H1 (cell line): ENCODE results near the gene S100A13. TPM values are rescaled to one million over a fixed set of nuclear protein-coding genes. Genes with fewer than 3 reads are reported as not detected.

Source experiments
- CTCF ChIA-PET: fragments of 300-600 bp; sonication (Branson Sonifier 250); formaldehyde crosslinking; loops from one replicate; lab custom pipeline; 2021; ENCODE audit not compliant: partially characterized antibody; lab: Charles Lee
- POLR2A ChIA-PET: fragments of 300-600 bp; sonication (Branson Sonifier 250); formaldehyde crosslinking; loops from one replicate; lab custom pipeline; 2021; ENCODE audit warnings: inconsistent platforms; ENCODE audit not compliant: partially characterized antibody; lab: Charles Lee
- DNase-seq, 2 experiments: peaks; one replicate each; pipeline versions ENCODE4 v3.0.0 to v3.0.0-alpha.2; 2010 to 2022; ENCODE audit warnings: low spot score in 2 of 2, low read depth in 1 of 2, mixed read lengths in 1 of 2
- FAIRE-seq: peaks from 2 replicates; lab custom pipeline; 2011; peaks lifted over from hg19 to GRCh38; lab: Jason Lieb, UNC
- H2AFZ ChIP-seq: 2 replicates; pipeline ENCODE4 v1.8.1; 2012; ENCODE audit warnings: low read length, inconsistent platforms
- H2AK5ac ChIP-seq: 2 replicates; pipeline ENCODE4 v1.6.1; 2013; ENCODE audit warnings: low read depth, low read length
- H2BK120ac ChIP-seq: replicated peaks from 2 replicates; pipeline ENCODE3; 2013; ENCODE audit warnings: low read depth, low read length, inconsistent platforms
- H2BK12ac ChIP-seq: 2 replicates; pipeline ENCODE4 v1.6.1; 2013; ENCODE audit warnings: low read depth, low read length
- H2BK15ac ChIP-seq: 2 replicates; pipeline ENCODE4 v1.6.1; 2013; ENCODE audit warnings: low read length
- H2BK20ac ChIP-seq: 2 replicates; pipeline ENCODE4 v1.6.1; 2013; ENCODE audit warnings: low read length
- H2BK5ac ChIP-seq: 2 replicates; pipeline ENCODE4 v1.6.1; 2013; ENCODE audit warnings: low read depth, low read length
- H3K14ac ChIP-seq: 2 replicates; pipeline ENCODE4 v1.6.1; 2013; ENCODE audit warnings: inconsistent platforms; ENCODE audit not compliant: insufficient read length
- H3K18ac ChIP-seq: 2 replicates; pipeline ENCODE4 v1.6.1; 2013; ENCODE audit warnings: low read length; ENCODE audit errors: extremely low read depth
- H3K23ac ChIP-seq: 2 replicates; pipeline ENCODE4 v1.6.1; 2013; ENCODE audit warnings: inconsistent platforms; ENCODE audit not compliant: insufficient read length
- H3K23me2 ChIP-seq: 2 replicates; pipeline ENCODE4 v1.6.1; 2013; ENCODE audit warnings: low read depth, low read length
- H3K27ac ChIP-seq: 2 replicates; pipeline ENCODE4 v1.6.1; 2011; ENCODE audit warnings: low read depth, low read length, inconsistent platforms
- H3K27me3 ChIP-seq, 4 experiments: replicated peaks in 1 of 4; 1 replicate in 1 of 4; 2 replicates in 3 of 4; pipeline versions ENCODE4 v1.6.1 to v1.8.1; 2011 to 2013; ENCODE audit warnings: low read length in 3 of 4, mild to moderate bottlenecking in 3 of 4, inconsistent platforms in 2 of 4, mixed read lengths in 2 of 4, moderate library complexity in 1 of 4; ENCODE audit not compliant: control insufficient read depth in 3 of 4, insufficient read depth in 3 of 4; ENCODE audit errors: extremely low read depth in 1 of 4
- H3K36me3 ChIP-seq, 4 experiments: 2 replicates each; pipeline versions ENCODE4 v1.6.1 to v1.8.1; 2011 to 2013; ENCODE audit warnings: mild to moderate bottlenecking in 4 of 4, low read length in 3 of 4, moderate library complexity in 2 of 4, control low read depth in 1 of 4, inconsistent platforms in 1 of 4; ENCODE audit not compliant: insufficient read depth in 4 of 4, control insufficient read depth in 2 of 4
- H3K4ac ChIP-seq: replicated peaks from 2 replicates; pipeline ENCODE3; 2013; ENCODE audit warnings: low read length, low read depth, mixed read lengths, inconsistent platforms; ENCODE audit not compliant: insufficient read length
- H3K4me1 ChIP-seq, 4 experiments: replicated peaks in 1 of 4; 1 replicate in 1 of 4; 2 replicates in 3 of 4; pipeline versions ENCODE4 v1.6.1 to v1.8.1; 2011 to 2013; ENCODE audit warnings: low read length in 3 of 4, inconsistent platforms in 2 of 4, mixed read lengths in 1 of 4; ENCODE audit not compliant: insufficient read depth in 4 of 4, control insufficient read depth in 3 of 4
- H3K4me2 ChIP-seq, 2 experiments: 2 replicates each; pipeline versions ENCODE4 v1.6.1 to v1.8.1; 2011 to 2013; ENCODE audit warnings: low read depth in 2 of 2, low read length in 2 of 2, control low read depth in 1 of 2, inconsistent platforms in 1 of 2, mild to moderate bottlenecking in 1 of 2; ENCODE audit not compliant: insufficient read depth in 1 of 2
- H3K4me3 ChIP-seq, 4 experiments: fragments of 200-600, 300-600 bp in 1 of 4; sonication (generic), shearing (Covaris generic), sonication (Bioruptor Twin) in 1 of 4; 2 replicates each; pipeline versions ENCODE4 v1.5.1 to v1.8.1; 2011 to 2016; ENCODE audit warnings: low read length in 4 of 4, low read depth in 3 of 4, control low read depth in 2 of 4, inconsistent platforms in 2 of 4, mild to moderate bottlenecking in 2 of 4, mixed read lengths in 1 of 4, moderate library complexity in 1 of 4; ENCODE audit not compliant: insufficient read depth in 2 of 4; ENCODE audit errors: extremely low read depth in 1 of 4
- H3K56ac ChIP-seq: replicated peaks from 2 replicates; pipeline ENCODE3; 2013; ENCODE audit warnings: low read depth, mild to moderate bottlenecking, mixed read lengths, low read length, inconsistent platforms; ENCODE audit not compliant: insufficient read length
- H3K79me1 ChIP-seq: 2 replicates; pipeline ENCODE4 v1.6.1; 2013; ENCODE audit warnings: low read depth, low read length, control low read depth
- H3K79me2 ChIP-seq, 2 experiments: 2 replicates each; pipeline versions ENCODE4 v1.6.1 to v1.8.1; 2012 to 2013; ENCODE audit warnings: low read length in 2 of 2, mild to moderate bottlenecking in 2 of 2, inconsistent platforms in 1 of 2; ENCODE audit not compliant: insufficient read depth in 2 of 2, control insufficient read depth in 1 of 2
- H3K9ac ChIP-seq, 4 experiments: replicated peaks in 1 of 4; 1 replicate in 1 of 4; 2 replicates in 3 of 4; pipeline versions ENCODE4 v1.6.1 to v1.8.1; 2011 to 2013; ENCODE audit warnings: low read depth in 3 of 4, low read length in 3 of 4, control low read depth in 2 of 4, mild to moderate bottlenecking in 2 of 4, moderate library complexity in 2 of 4, inconsistent platforms in 1 of 4; ENCODE audit errors: extremely low read depth in 1 of 4
- H3K9me3 ChIP-seq, 2 experiments: 2 replicates each; pipeline versions ENCODE4 v1.6.1 to v1.8.1; 2012 to 2013; ENCODE audit warnings: mild to moderate bottlenecking in 2 of 2, moderate library complexity in 2 of 2, control low read depth in 1 of 2, inconsistent platforms in 1 of 2, low read depth in 1 of 2, low read length in 1 of 2, mixed read lengths in 1 of 2; ENCODE audit not compliant: insufficient read depth in 2 of 2
- H4K20me1 ChIP-seq, 2 experiments: replicated peaks in 1 of 2; 2 replicates each; pipeline versions ENCODE3 to v1.8.1; 2011 to 2013; ENCODE audit warnings: inconsistent platforms in 2 of 2, low read length in 2 of 2, mild to moderate bottlenecking in 1 of 2; ENCODE audit not compliant: insufficient read depth in 2 of 2, control insufficient read depth in 1 of 2
- H4K5ac ChIP-seq: 2 replicates; pipeline ENCODE4 v1.6.1; 2013; ENCODE audit warnings: low read length, low read depth, mixed read lengths, inconsistent platforms; ENCODE audit not compliant: insufficient read length
- H4K8ac ChIP-seq: 2 replicates; pipeline ENCODE4 v1.8.0; 2013; ENCODE audit warnings: mild to moderate bottlenecking, moderate library complexity, low read length, inconsistent platforms; ENCODE audit not compliant: insufficient read depth; ENCODE audit errors: extremely low read depth
- H4K91ac ChIP-seq: replicated peaks from 2 replicates; pipeline ENCODE3; 2013; ENCODE audit warnings: low read length, mixed read lengths, inconsistent platforms; ENCODE audit not compliant: insufficient read length
- BRCA1 ChIP-seq: IDR thresholded peaks from 2 replicates; pipeline ENCODE4 v1.6.1; 2012; ENCODE audit warnings: low read depth, low read length, improper control_type of control experiment
- CHD2 ChIP-seq: IDR thresholded peaks from 2 replicates; pipeline ENCODE4 v1.6.1; 2012; ENCODE audit warnings: low read length, improper control_type of control experiment
- JUND ChIP-seq: IDR thresholded peaks from 2 replicates; pipeline ENCODE4 v1.6.1; 2011; ENCODE audit warnings: mild to moderate bottlenecking, improper control_type of control experiment, low read length
- KDM1A ChIP-seq: fragments of 200-600, 300-600 bp; sonication (generic); IDR thresholded peaks from 2 replicates; pipeline ENCODE4 v1.7.1; 2016; ENCODE audit warnings: mild to moderate bottlenecking, low read length, borderline replicate concordance
- KDM5A ChIP-seq: fragments of 200-600 bp; IDR thresholded peaks from 2 replicates; pipeline ENCODE4 v1.7.1; 2012; ENCODE audit warnings: mild to moderate bottlenecking, low read length, inconsistent platforms, mixed read lengths
- NRF1 ChIP-seq: IDR thresholded peaks from 2 replicates; pipeline ENCODE4 v1.6.1; 2011; ENCODE audit warnings: mild to moderate bottlenecking, low read depth, low read length, improper control_type of control experiment
- POLR2A ChIP-seq, 2 experiments: IDR thresholded peaks; 1 replicate in 1 of 2; 2 replicates in 1 of 2; pipeline ENCODE4 v1.6.1; 2011; ENCODE audit warnings: low read depth in 2 of 2, low read length in 2 of 2, mild to moderate bottlenecking in 2 of 2; ENCODE audit errors: control extremely low read depth in 1 of 2
- POLR2AphosphoS5 ChIP-seq: IDR thresholded peaks from 2 replicates; pipeline ENCODE4 v1.6.1; 2011; ENCODE audit warnings: low read depth, low read length
- POU5F1 ChIP-seq: IDR thresholded peaks from 2 replicates; pipeline ENCODE4 v1.6.1; 2011; ENCODE audit warnings: low read depth, mild to moderate bottlenecking, low read length, moderate library complexity
- SP1 ChIP-seq: IDR thresholded peaks from 2 replicates; pipeline ENCODE4 v1.6.1; 2011; ENCODE audit warnings: low read depth, low read length
- SRF ChIP-seq: IDR thresholded peaks from 2 replicates; pipeline ENCODE4 v1.6.1; 2011; ENCODE audit warnings: mild to moderate bottlenecking, low read depth, low read length, moderate library complexity
- TAF1 ChIP-seq: IDR thresholded peaks from 2 replicates; pipeline ENCODE4 v1.6.1; 2011; ENCODE audit warnings: mild to moderate bottlenecking, low read depth, low read length
- TBP ChIP-seq: IDR thresholded peaks from 2 replicates; pipeline ENCODE4 v1.6.1; 2011; ENCODE audit warnings: low read depth, low read length, improper control_type of control experiment
- YY1 ChIP-seq: IDR thresholded peaks from 2 replicates; pipeline ENCODE4 v1.6.1; 2011; ENCODE audit warnings: low read depth, mild to moderate bottlenecking, low read length
- WGBS, 2 experiments: shearing (Covaris generic) in 1 of 2; methylation state at CpG; one replicate each; pipeline versions ENCODE4 v1.1.6 to v1.1.7; 2013 to 2015; ENCODE audit warnings: low lambda C conversion rate in 2 of 2, mixed read lengths in 2 of 2, inconsistent platforms in 1 of 2, low coverage in 1 of 2, missing lambda C conversion rate in 1 of 2; ENCODE audit not compliant: insufficient replicate concordance in 2 of 2, insufficient coverage in 1 of 2, insufficient read length in 1 of 2; ENCODE audit errors: extremely low coverage in 1 of 2, missing lambda C conversion rate in 1 of 2; 5-methylcytosine and 5-hydroxymethylcytosine counted together
- polyA plus RNA-seq, 7 experiments: library from polyadenylated mRNA; depleted of rRNA in 3 of 7; stranded (reverse) in 5 of 7; unstranded in 2 of 7; fragments of >200 nt in 5 of 7; fragments of 200-250 nt in 2 of 7; gene quantifications; 1 replicate in 5 of 7; 2 replicates in 1 of 7; 4 replicates in 1 of 7; pipeline versions ENCODE4 v1.2.1 to v1.2.3, GENCODE V29; 2011 to 2013; ENCODE audit warnings: missing spikeins in 2 of 7, mixed read lengths in 2 of 7
- total RNA-seq: library from RNA; stranded (reverse); fragmentation: NEBNext Ultra II Directional; extraction: Animal tissue kit (Norgen Biotek cat#: 25700); gene quantifications from 2 replicates; pipeline ENCODE4 v1.2.1, GENCODE V29; 2021
- TF ChIP-seq, protein P1 (sequence below): IDR thresholded peaks from 2 replicates; pipeline ENCODE4 v1.6.1; 2011; ENCODE audit warnings: low read depth, mild to moderate bottlenecking, low read length; ENCODE audit not compliant: insufficient read depth

The S100A13 gene
- total and polyA plus RNA-seq, 2 of the 8 experiments (the other 6 are each of a cell fraction or from before 2014, with no cell fraction given), result 63.6 to 127 TPM

DNA sequence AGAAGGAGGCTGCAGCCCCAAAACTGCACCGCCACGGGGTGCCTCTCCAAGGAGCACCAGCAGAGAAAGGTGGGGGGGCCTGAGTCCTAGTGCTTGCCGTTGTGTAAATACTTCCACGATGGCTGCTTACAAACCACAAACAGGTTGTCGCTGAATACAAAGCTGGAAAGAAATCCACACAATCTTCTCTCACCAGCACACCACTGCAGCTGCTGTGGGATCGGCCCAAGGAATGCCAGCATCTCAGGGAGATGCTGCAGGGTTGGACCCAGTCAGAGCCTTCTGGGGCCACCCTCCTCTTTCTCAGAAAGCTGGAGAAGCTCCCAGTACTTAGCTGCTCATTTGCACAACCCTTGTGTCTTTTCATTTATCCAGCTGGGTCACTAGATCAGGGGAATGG, 8.1 kb downstream of the S100A13 start:
- H2AFZ ChIP-seq, result no peak overlapping the region
- H4K5ac ChIP-seq, result no peak overlapping the region
- H3K4ac ChIP-seq, result no peak overlapping the region
- no peak overlapping the region for H2BK5ac ChIP-seq
- no peak overlapping the region for H4K91ac ChIP-seq
- peaks cover 0 to 9% (median 0%) of the 10 kb centered on the region in 4 experiments; a peak in 3 of 7 replicates for H3K4me1 ChIP-seq
- H2BK12ac ChIP-seq, result no peak overlapping the region
- H3K4me2 ChIP-seq, result no peak overlapping the region
- no peak for FAIRE-seq
- WGBS, 2 experiments, result 94% methylated on average over 6 of the region's 6 CpGs; no CpG with 5 or more reads in 1 of the 2 experiments
- H3K9ac ChIP-seq, result no peak overlapping the region
- DNase-seq, result no peak
- H2AK5ac ChIP-seq, result no peak overlapping the region
- H2BK120ac ChIP-seq, result no peak overlapping the region
- no peak overlapping the region for H3K56ac ChIP-seq
- H2BK20ac ChIP-seq, result no peak overlapping the region
- H3K27me3 ChIP-seq, result no peaks in the 10 kb centered on the region
- TF ChIP-seq TAF1 (no peak), BRCA1 (no peak), POLR2AphosphoS5 (no peak), NRF1 (no peak), POLR2A (IDR thresholded peaks at IDR 0.05; ENCODE audit: control extremely low read depth in 1 of 2, low read depth in 2 of 2, low read length in 2 of 2) (no peak), YY1 (no peak), JUND (no peak), SRF (no peak), SP1 (no peak), TBP (no peak), KDM1A (no peak), POU5F1 (no peak), CHD2 (no peak), KDM5A (no peak)
- TF ChIP-seq, protein P1, sequence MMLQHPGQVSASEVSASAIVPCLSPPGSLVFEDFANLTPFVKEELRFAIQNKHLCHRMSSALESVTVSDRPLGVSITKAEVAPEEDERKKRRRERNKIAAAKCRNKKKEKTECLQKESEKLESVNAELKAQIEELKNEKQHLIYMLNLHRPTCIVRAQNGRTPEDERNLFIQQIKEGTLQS, result no peak
- no peak overlapping the region for H3K4me3 ChIP-seq
- H3K36me3 ChIP-seq, result peaks cover 0 to 6% (median 0%) of the 10 kb centered on the region in 4 experiments; a peak in 4 of 8 replicates
- no peaks in the 10 kb centered on the region for H3K79me1 ChIP-seq
- H3K27ac ChIP-seq, result no peak overlapping the region
- H3K9me3 ChIP-seq, result no peaks in the 10 kb centered on the region
- no peak overlapping the region for H3K14ac ChIP-seq
- H3K23me2 ChIP-seq, result no peaks in the 10 kb centered on the region; the same call in 1 of the 2 replicates
- H4K8ac ChIP-seq, result no peak overlapping the region
- POLR2A ChIA-PET, result interaction anchor here (1.0 to 15.3 kb wide), 8 partner anchors 9 to 99 kb away, joined by 3 to 261 read pairs (median 4); partner anchors contain the start of genes CHTOP, S100A1 and S100A13
- CTCF ChIA-PET, result interaction anchor here (1.1 to 15.9 kb wide), 15 partner anchors 9 to 264 kb away, joined by 3 to 224 read pairs (median 7); partner anchors contain the start of genes CHTOP, S100A1, S100A13 and S100A6
- no peaks in the 10 kb centered on the region for H4K20me1 ChIP-seq
- no peak overlapping the region for H2BK15ac ChIP-seq
- no peaks in the 10 kb centered on the region for H3K79me2 ChIP-seq
- no peak overlapping the region for H3K23ac ChIP-seq
- no peak overlapping the region for H3K18ac ChIP-seq
